Measurements from ENCODE around the gene PLEKHB2.

DNA sequence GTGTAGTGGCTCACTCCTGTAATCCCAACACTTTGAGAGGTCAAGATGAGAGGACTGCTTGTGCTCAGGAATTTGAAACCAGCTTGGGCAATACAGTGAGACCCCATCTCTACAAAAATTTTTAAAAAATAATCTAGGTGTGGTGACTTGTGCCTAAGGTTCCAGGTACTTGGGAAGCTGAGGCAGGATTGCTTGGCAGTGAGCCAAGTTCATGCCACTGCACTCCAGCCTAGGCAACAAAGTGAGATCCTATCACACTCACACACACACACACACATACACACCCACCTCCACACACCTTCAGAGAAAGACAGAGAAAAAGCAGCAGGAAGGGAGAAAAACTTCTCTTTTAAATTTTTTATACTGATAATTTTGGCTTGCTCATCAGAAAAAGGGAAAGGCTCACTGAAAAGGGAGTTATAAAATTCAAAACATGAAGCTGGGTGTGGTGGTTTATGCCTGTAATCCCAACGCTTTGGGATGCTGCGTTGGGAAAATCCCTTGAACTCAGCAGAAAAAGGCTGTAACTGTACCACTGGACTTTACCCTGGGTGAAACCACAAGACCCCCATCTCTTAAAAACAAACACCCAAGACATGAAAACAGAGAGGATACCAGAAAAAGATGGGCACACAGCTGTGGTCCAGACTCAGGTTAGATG, 37.5 kb upstream of the PLEKHB2 start:
- TF ChIP-seq CTCF (IDR thresholded peaks at IDR 0.05) = no peak
- TF ChIP-seq POLR2A (IDR thresholded peaks at IDR 0.05) = no peak

Measured in sigmoid colon (tissue), 3 donors.